ENCODE results near the gene SEC63. TPM values are rescaled to one million over a fixed set of nuclear protein-coding genes. Genes with fewer than 3 reads are reported as not detected.

SEC63 gene
- total RNA-seq, result 29.1 and 53.4 TPM in 2 replicates

GRCh38 chr6:107957909-107958688 lies at the start of gene SEC63:
SEC63 (minus strand) TSS chr6:107958208; CDS start chr6:107958009, 199 bp downstream.

Small RNA genes lying within 50 kb of the gene (small RNA-seq; reads per million reads assigned to genes)
- not detected for gene MTHFD2P3 (ENCODE audit: low replicate concordance)
- not detected for gene RF00045 (ENCODE audit: low replicate concordance)
- not detected for gene RNU6-437P (ENCODE audit: low replicate concordance)

Other genes starting within 250 kb of the SEC63 start
- not detected in 2 replicates for gene SCML4, start 133.9 kb downstream of the SEC63 start, total RNA-seq
- gene OSTM1, start 116.5 kb upstream of the SEC63 start, total RNA-seq, result 59.0 and 104 TPM in 2 replicates
- not detected in 2 replicates for gene NR2E1, start 207.8 kb upstream of the SEC63 start, total RNA-seq

Data from placental pericyte (primary cell).